Astrocyte (in vitro differentiated cells and primary cell): ENCODE data around the gene ASB3.

Experiments
- CTCF ChIP-seq: IDR thresholded peaks from 2 replicates; pipeline ENCODE4 v1.5.1; 2011; ENCODE audit warnings: low read depth, mild to moderate bottlenecking, inconsistent platforms, low read length, moderate library complexity; ENCODE audit not compliant: insufficient read depth
- EZH2 ChIP-seq: IDR thresholded peaks from 2 replicates; pipeline ENCODE4 v1.6.1; 2012; ENCODE audit warnings: mild to moderate bottlenecking, low read length, inconsistent platforms; ENCODE audit not compliant: insufficient read depth

DNA sequence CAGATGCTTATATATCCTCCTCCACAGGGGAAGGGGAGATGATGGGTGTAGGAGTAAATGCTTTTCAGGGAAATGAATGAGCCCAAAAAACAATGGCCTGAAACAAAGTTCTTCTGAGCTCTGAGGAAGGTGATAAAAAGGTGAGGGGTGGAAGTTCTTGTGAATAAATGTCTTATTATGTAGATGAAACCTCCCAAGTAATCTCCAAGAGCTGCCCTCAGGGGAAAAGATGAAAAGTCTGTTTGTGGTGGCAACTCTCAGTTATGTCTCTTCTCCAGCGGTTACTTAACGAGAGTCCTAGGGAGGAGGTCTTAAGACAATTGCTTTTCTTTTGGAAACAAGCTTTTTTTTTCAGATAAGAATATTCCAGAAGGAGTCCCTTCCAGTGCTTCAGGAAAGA is 134.6 kb downstream of the ASB3 start:
- TF ChIP-seq CTCF = no peak
- TF ChIP-seq EZH2 = no peak
